ENCODE data around the gene DPEP1. TPM values are rescaled to one million over a fixed set of nuclear protein-coding genes. Genes with fewer than 3 reads are reported as not detected.

The DPEP1 gene
- total and polyA plus RNA-seq, 4 donors, result 0.14 to 0.83 (median 0.45) TPM

GRCh38 chr16:89629827-89630610 is 16.6 kb downstream of the DPEP1 start:
- Histone ChIP-seq H3K27ac (ENCODE audit: low read depth in 1 of 2, low read length in 2 of 2) (no peak overlapping the region), H3K27me3 (ENCODE audit: control insufficient read depth in 4 of 4, insufficient read depth in 4 of 4, low read length in 3 of 4) (no peaks in the 10 kb centered on the region), H3K9ac (ENCODE audit: low read depth in 1 of 2, low read length in 2 of 2) (no peak overlapping the region), H3K36me3 (ENCODE audit: control insufficient read depth in 4 of 4, insufficient read depth in 3 of 4, low read depth in 1 of 4, low read length in 3 of 4) (no peaks in the 10 kb centered on the region), H3K4me3 (ENCODE audit: low read depth in 1 of 3, low read length in 3 of 3) (no peak overlapping the region), H3K4me1 (ENCODE audit: control insufficient read depth in 4 of 4, insufficient read depth in 4 of 4, low read length in 3 of 4) (no peaks in the 10 kb centered on the region), H3K9me3 (ENCODE audit: control insufficient read depth in 4 of 4, low read length in 3 of 4) (no peaks in the 10 kb centered on the region)
- TF ChIP-seq GABPA (IDR thresholded peaks at IDR 0.05 in 1 of 2, conservative IDR thresholded peaks at IDR 0.05 in 1 of 2), result no peak
- no peak for TF ChIP-seq YY1 (IDR thresholded peaks at IDR 0.05)
- TF ChIP-seq, protein P1, sequence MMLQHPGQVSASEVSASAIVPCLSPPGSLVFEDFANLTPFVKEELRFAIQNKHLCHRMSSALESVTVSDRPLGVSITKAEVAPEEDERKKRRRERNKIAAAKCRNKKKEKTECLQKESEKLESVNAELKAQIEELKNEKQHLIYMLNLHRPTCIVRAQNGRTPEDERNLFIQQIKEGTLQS (IDR thresholded peaks at IDR 0.05), result no peak
- TF ChIP-seq FOXA1 (IDR thresholded peaks at IDR 0.05), result no peak
- no peak for TF ChIP-seq SP1 (IDR thresholded peaks at IDR 0.05)
- TF ChIP-seq, protein P2, sequence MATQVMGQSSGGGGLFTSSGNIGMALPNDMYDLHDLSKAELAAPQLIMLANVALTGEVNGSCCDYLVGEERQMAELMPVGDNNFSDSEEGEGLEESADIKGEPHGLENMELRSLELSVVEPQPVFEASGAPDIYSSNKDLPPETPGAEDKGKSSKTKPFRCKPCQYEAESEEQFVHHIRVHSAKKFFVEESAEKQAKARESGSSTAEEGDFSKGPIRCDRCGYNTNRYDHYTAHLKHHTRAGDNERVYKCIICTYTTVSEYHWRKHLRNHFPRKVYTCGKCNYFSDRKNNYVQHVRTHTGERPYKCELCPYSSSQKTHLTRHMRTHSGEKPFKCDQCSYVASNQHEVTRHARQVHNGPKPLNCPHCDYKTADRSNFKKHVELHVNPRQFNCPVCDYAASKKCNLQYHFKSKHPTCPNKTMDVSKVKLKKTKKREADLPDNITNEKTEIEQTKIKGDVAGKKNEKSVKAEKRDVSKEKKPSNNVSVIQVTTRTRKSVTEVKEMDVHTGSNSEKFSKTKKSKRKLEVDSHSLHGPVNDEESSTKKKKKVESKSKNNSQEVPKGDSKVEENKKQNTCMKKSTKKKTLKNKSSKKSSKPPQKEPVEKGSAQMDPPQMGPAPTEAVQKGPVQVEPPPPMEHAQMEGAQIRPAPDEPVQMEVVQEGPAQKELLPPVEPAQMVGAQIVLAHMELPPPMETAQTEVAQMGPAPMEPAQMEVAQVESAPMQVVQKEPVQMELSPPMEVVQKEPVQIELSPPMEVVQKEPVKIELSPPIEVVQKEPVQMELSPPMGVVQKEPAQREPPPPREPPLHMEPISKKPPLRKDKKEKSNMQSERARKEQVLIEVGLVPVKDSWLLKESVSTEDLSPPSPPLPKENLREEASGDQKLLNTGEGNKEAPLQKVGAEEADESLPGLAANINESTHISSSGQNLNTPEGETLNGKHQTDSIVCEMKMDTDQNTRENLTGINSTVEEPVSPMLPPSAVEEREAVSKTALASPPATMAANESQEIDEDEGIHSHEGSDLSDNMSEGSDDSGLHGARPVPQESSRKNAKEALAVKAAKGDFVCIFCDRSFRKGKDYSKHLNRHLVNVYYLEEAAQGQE (IDR thresholded peaks at IDR 0.05), result no peak
- WGBS, result 86% methylated on average over 17 of the region's 17 CpGs
- DNase-seq (ENCODE audit: low spot score), result no peak

- no peaks in the 10 kb centered on the region for H3K27me3 ChIP-seq (ENCODE audit: control insufficient read depth in 4 of 4, insufficient read depth in 4 of 4, low read length in 3 of 4)
- H3K4me1 ChIP-seq (ENCODE audit: control insufficient read depth in 4 of 4, insufficient read depth in 4 of 4, low read length in 3 of 4), result no peaks in the 10 kb centered on the region
- no peaks in the 10 kb centered on the region for H3K9me3 ChIP-seq (ENCODE audit: control insufficient read depth in 4 of 4, low read length in 3 of 4)
- WGBS, result 74% methylated on average over 19 of the region's 19 CpGs
- H3K27ac ChIP-seq (ENCODE audit: low read depth in 1 of 2, low read length in 2 of 2), result no peak overlapping the region
- TF ChIP-seq FOXA1 (IDR thresholded peaks at IDR 0.05) (no peak), RAD21 (IDR thresholded peaks at IDR 0.05) (no peak), YY1 (IDR thresholded peaks at IDR 0.05) (no peak), RXRA (IDR thresholded peaks at IDR 0.05) (no peak), MAX (IDR thresholded peaks at IDR 0.05) (no peak), HNF4A (conservative IDR thresholded peaks at IDR 0.05) (no peak), SP1 (IDR thresholded peaks at IDR 0.05) (no peak), JUND (IDR thresholded peaks at IDR 0.05) (no peak), NR2F2 (IDR thresholded peaks at IDR 0.05) (no peak), HNF4G (IDR thresholded peaks at IDR 0.05) (no peak), EGR1 (IDR thresholded peaks at IDR 0.05; ENCODE audit: low read depth in 2 of 2) (no peak), FOXA2 (IDR thresholded peaks at IDR 0.05) (no peak), TAF1 (conservative IDR thresholded peaks at IDR 0.05) (no peak), GABPA (IDR thresholded peaks at IDR 0.05 in 1 of 2, conservative IDR thresholded peaks at IDR 0.05 in 1 of 2) (no peak)
- TF ChIP-seq, protein P3, sequence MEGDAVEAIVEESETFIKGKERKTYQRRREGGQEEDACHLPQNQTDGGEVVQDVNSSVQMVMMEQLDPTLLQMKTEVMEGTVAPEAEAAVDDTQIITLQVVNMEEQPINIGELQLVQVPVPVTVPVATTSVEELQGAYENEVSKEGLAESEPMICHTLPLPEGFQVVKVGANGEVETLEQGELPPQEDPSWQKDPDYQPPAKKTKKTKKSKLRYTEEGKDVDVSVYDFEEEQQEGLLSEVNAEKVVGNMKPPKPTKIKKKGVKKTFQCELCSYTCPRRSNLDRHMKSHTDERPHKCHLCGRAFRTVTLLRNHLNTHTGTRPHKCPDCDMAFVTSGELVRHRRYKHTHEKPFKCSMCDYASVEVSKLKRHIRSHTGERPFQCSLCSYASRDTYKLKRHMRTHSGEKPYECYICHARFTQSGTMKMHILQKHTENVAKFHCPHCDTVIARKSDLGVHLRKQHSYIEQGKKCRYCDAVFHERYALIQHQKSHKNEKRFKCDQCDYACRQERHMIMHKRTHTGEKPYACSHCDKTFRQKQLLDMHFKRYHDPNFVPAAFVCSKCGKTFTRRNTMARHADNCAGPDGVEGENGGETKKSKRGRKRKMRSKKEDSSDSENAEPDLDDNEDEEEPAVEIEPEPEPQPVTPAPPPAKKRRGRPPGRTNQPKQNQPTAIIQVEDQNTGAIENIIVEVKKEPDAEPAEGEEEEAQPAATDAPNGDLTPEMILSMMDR (IDR thresholded peaks at IDR 0.05; ENCODE audit: low read depth, low read length, missing input control), result no peak
- TF ChIP-seq, protein P4, sequence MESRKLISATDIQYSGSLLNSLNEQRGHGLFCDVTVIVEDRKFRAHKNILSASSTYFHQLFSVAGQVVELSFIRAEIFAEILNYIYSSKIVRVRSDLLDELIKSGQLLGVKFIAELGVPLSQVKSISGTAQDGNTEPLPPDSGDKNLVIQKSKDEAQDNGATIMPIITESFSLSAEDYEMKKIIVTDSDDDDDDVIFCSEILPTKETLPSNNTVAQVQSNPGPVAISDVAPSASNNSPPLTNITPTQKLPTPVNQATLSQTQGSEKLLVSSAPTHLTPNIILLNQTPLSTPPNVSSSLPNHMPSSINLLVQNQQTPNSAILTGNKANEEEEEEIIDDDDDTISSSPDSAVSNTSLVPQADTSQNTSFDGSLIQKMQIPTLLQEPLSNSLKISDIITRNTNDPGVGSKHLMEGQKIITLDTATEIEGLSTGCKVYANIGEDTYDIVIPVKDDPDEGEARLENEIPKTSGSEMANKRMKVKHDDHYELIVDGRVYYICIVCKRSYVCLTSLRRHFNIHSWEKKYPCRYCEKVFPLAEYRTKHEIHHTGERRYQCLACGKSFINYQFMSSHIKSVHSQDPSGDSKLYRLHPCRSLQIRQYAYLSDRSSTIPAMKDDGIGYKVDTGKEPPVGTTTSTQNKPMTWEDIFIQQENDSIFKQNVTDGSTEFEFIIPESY (IDR thresholded peaks at IDR 0.05), result no peak
- TF ChIP-seq, protein P2 (IDR thresholded peaks at IDR 0.05), result no peak
- TF ChIP-seq, protein P1 (IDR thresholded peaks at IDR 0.05), result no peak
- DNase-seq (ENCODE audit: low spot score), result no peak
- no peak overlapping the region for H3K4me3 ChIP-seq (ENCODE audit: low read depth in 1 of 3, low read length in 3 of 3)
- no peak overlapping the region for H3K9ac ChIP-seq (ENCODE audit: low read depth in 1 of 2, low read length in 2 of 2)
- H3K36me3 ChIP-seq (ENCODE audit: control insufficient read depth in 4 of 4, insufficient read depth in 3 of 4, low read depth in 1 of 4, low read length in 3 of 4), result no peaks in the 10 kb centered on the region
Measured at GRCh38 chr16:89633064-89633631, 19.7 kb downstream of the DPEP1 start.

All from liver (tissue), 9 donors.